ENCODE measurements around the gene DUSP1. TPM values are rescaled to one million over a fixed set of nuclear protein-coding genes. Genes with fewer than 3 reads are reported as not detected.

The DUSP1 gene
- total and polyA plus RNA-seq, 2 of the 4 experiments (the other 2 are of a cell fraction) = 304 to 467 TPM

DNA sequence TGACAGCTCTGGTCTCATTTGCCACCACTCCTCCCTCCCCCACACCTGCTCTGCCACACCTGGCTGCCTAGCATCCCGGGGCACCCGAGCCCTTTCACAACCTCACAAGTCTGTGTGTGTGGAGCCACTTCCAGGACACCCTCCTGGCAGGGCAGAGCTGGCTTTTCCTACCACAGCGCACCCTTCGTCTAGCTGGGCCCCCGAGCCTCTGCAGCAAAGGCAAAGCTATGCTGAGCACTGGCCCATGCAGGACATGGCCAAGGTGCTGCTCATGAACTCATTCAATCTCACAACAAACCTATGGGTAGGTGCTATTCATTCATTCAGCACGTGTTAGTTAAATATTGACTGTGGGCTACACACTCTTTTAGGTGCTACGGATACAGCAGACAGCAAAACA, 43.4 kb downstream of the DUSP1 start:
- Histone ChIP-seq H2BK5ac (ENCODE audit: low read depth, low read length, poor library complexity, severe bottlenecking) (no peak overlapping the region), H3K14ac (replicated peaks; ENCODE audit: low read depth, low read length) (no peak overlapping the region), H3K4me1 (ENCODE audit: control insufficient read depth, insufficient read depth, low read length) (no peaks in the 10 kb centered on the region), H3K36me3 (ENCODE audit: control insufficient read depth, insufficient read depth, low read length) (no peaks in the 10 kb centered on the region), H2BK120ac (ENCODE audit: low read depth, low read length) (no peak overlapping the region), H3K9me1 (ENCODE audit: insufficient read depth, low read length) (0 out of 2 replicates have a peak, but pooled peaks cover 1% of the 10 kb centered on the region), H3K56ac (ENCODE audit: extremely low read depth, insufficient read depth, low read length) (no peak overlapping the region), H4K20me1 (ENCODE audit: insufficient read depth, low read length) (no peaks in the 10 kb centered on the region), H3K4me2 (ENCODE audit: low read depth, low read length) (no peak overlapping the region), H2BK20ac (ENCODE audit: low read depth, low read length) (no peak overlapping the region), H3K23ac (ENCODE audit: low read depth, low read length) (no peak overlapping the region), H3K79me1 (ENCODE audit: low read depth in 1 of 2, low read length in 2 of 2) (no peaks in the 10 kb centered on the region), H2BK15ac (ENCODE audit: low read depth, low read length) (no peak overlapping the region), H4K91ac (ENCODE audit: insufficient read depth, low read depth, low read length) (no peak overlapping the region), H2AFZ (replicated peaks; ENCODE audit: low read length, poor library complexity) (no peak overlapping the region), H3K4ac (ENCODE audit: low read depth, low read length) (no peak overlapping the region), H3K4me3 (ENCODE audit: insufficient read depth, low read depth, low read length) (no peak overlapping the region), H4K8ac (ENCODE audit: low read depth in 2 of 2, low read length in 2 of 2) (no peak overlapping the region), H3K27me3 (ENCODE audit: control insufficient read depth, insufficient read depth, low read length) (peaks cover 5% of the 10 kb centered on the region; the same call in 1 of the 2 replicates), H4K5ac (ENCODE audit: low read depth, low read length) (no peak overlapping the region), H2AK9ac (replicated peaks; ENCODE audit: low read depth, low read length, poor library complexity) (no peak overlapping the region), H3K9ac (ENCODE audit: low read depth, low read length) (no peak overlapping the region), H3K18ac (ENCODE audit: low read depth, low read length) (no peak overlapping the region), H3K27ac (ENCODE audit: insufficient read depth, low read length) (no peak overlapping the region), H3K9me3 (ENCODE audit: control insufficient read depth, insufficient read depth, low read length) (no peaks in the 10 kb centered on the region), H2AK5ac (ENCODE audit: low read depth, low read length) (0 out of 2 replicates have a peak overlapping the region, but pooled peaks have one; percentile 20)
- ATAC-seq (ENCODE audit: low read depth) (no peak), DNase-seq (no peak)
- CTCF ChIA-PET = no interaction called here
- POLR2A ChIA-PET (ENCODE audit: unreplicated experiment) = no interaction called here
- no peak for TF ChIP-seq BHLHE40 (IDR thresholded peaks at IDR 0.05; ENCODE audit: low read depth, low read length)
- TF ChIP-seq, protein P1, sequence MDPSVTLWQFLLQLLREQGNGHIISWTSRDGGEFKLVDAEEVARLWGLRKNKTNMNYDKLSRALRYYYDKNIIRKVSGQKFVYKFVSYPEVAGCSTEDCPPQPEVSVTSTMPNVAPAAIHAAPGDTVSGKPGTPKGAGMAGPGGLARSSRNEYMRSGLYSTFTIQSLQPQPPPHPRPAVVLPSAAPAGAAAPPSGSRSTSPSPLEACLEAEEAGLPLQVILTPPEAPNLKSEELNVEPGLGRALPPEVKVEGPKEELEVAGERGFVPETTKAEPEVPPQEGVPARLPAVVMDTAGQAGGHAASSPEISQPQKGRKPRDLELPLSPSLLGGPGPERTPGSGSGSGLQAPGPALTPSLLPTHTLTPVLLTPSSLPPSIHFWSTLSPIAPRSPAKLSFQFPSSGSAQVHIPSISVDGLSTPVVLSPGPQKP (IDR thresholded peaks at IDR 0.05; ENCODE audit: borderline replicate concordance, low read depth, low read length) = no peak
- intact Hi-C loops (cut with micrococcal nuclease) (no loop called here), dilution Hi-C loops (cut with HindIII; ENCODE audit: low sequenced_read_pairs, unreplicated experiment) (no loop called here), in situ Hi-C loops (cut with MboI; ENCODE audit: low sequenced_read_pairs) (no loop called here)
- WGBS, 2 experiments (ENCODE audit: extremely low coverage in 2 of 2, insufficient read length in 1 of 2) = 50% methylated on average over 2 of the region's 7 CpGs; no CpG with 5 or more reads in 1 of the 2 experiments
- BruUV-seq (replicated peaks) = no TSS peak
